Right forelimb (tissue), 1 donor: ENCODE data around the gene HAND2.

ENCODE experiments used
- DNase-seq: peaks from one replicate; pipeline ENCODE4 v3.0.0-alpha.2; 2018

HAND2 gene

GRCh38 chr4:173529477-173530325 lies at the start of gene HAND2:
Gene HAND2 (minus strand): TSS chr4:173530229. CDS start chr4:173529289, 940 bp downstream.
- DNase-seq = peak; percentile 88

- no peak for DNase-seq
Measured at GRCh38 chr4:173578956-173579355, 48.9 kb upstream of the HAND2 start.

- no peak for DNase-seq
Measured at GRCh38 chr4:173577963-173578362, 47.9 kb upstream of the HAND2 start.

GRCh38 chr4:173575482-173576152 lies 45.6 kb upstream of the HAND2 start:
- DNase-seq = no peak

- no peak for DNase-seq
Measured at GRCh38 chr4:173573725-173574124, 43.7 kb upstream of the HAND2 start.

GRCh38 chr4:173573286-173573685 lies 43.3 kb upstream of the HAND2 start:
- no peak for DNase-seq

GRCh38 chr4:173572493-173573129 lies 42.6 kb upstream of the HAND2 start:
- no peak for DNase-seq

- DNase-seq = no peak
Measured at GRCh38 chr4:173571620-173572019, 41.6 kb upstream of the HAND2 start.

GRCh38 chr4:173565281-173565680 lies 35.3 kb upstream of the HAND2 start:
- DNase-seq = no peak

GRCh38 chr4:173564461-173564860 lies 34.4 kb upstream of the HAND2 start:
- DNase-seq = no peak

GRCh38 chr4:173560896-173561295 lies 30.9 kb upstream of the HAND2 start:
- no peak for DNase-seq

GRCh38 chr4:173556398-173557131 lies 26.5 kb upstream of the HAND2 start:
- no peak for DNase-seq

GRCh38 chr4:173547889-173548288 lies 17.9 kb upstream of the HAND2 start:
- no peak for DNase-seq

GRCh38 chr4:173546776-173547175 lies 16.7 kb upstream of the HAND2 start:
- DNase-seq = no peak

- DNase-seq = no peak
Measured at GRCh38 chr4:173545440-173545839, 15.4 kb upstream of the HAND2 start.

GRCh38 chr4:173543266-173543665 lies 13.2 kb upstream of the HAND2 start:
- no peak for DNase-seq

GRCh38 chr4:173539986-173540385 lies 10.0 kb upstream of the HAND2 start:
- no peak for DNase-seq

- DNase-seq = peak; percentile 50
Measured at GRCh38 chr4:173538909-173539445, 8.9 kb upstream of the HAND2 start.

- peak; percentile 77 for DNase-seq
Measured at GRCh38 chr4:173538148-173538908, 8.3 kb upstream of the HAND2 start.

GRCh38 chr4:173537613-173538147 lies 7.7 kb upstream of the HAND2 start:
- peak; percentile 56 for DNase-seq

GRCh38 chr4:173536808-173537429 lies 6.9 kb upstream of the HAND2 start:
- DNase-seq = no peak
